Ishikawa (cell line): ENCODE data around the gene DAP.

Source experiments
- CEBPB ChIP-seq: IDR thresholded peaks from 2 replicates; pipeline ENCODE4 v1.6.1; 2012
- CREB1 ChIP-seq: IDR thresholded peaks from 2 replicates; pipeline ENCODE4 v1.6.1; 2012; ENCODE audit warnings: low read depth
- EGR1 ChIP-seq: IDR thresholded peaks from 2 replicates; pipeline ENCODE4 v1.6.1; 2012
- EP300 ChIP-seq: IDR thresholded peaks from 2 replicates; pipeline ENCODE4 v1.6.1; 2012; ENCODE audit warnings: borderline replicate concordance
- FOXM1 ChIP-seq: IDR thresholded peaks from 2 replicates; pipeline ENCODE4 v1.6.1; 2012; ENCODE audit warnings: low read depth, borderline replicate concordance
- MAX ChIP-seq: IDR thresholded peaks from 2 replicates; pipeline ENCODE4 v1.6.1; 2012
- NFIC ChIP-seq: IDR thresholded peaks from 2 replicates; pipeline ENCODE4 v1.6.1; 2012
- RAD21 ChIP-seq: IDR thresholded peaks from 2 replicates; pipeline ENCODE4 v1.6.1; 2012; ENCODE audit warnings: low read depth
- REST ChIP-seq: IDR thresholded peaks from 2 replicates; pipeline ENCODE4 v1.6.1; 2012; ENCODE audit warnings: low read depth, mild to moderate bottlenecking
- TAF1 ChIP-seq: IDR thresholded peaks from 2 replicates; pipeline ENCODE4 v1.6.1; 2012; ENCODE audit warnings: low read depth, mild to moderate bottlenecking
- TCF12 ChIP-seq: IDR thresholded peaks from 2 replicates; pipeline ENCODE4 v1.6.1; 2012; ENCODE audit warnings: low read depth
- TEAD4 ChIP-seq: IDR thresholded peaks from 2 replicates; pipeline ENCODE4 v1.6.1; 2012
- USF1 ChIP-seq: IDR thresholded peaks from 2 replicates; pipeline ENCODE4 v1.6.1; 2012
- YY1 ChIP-seq: IDR thresholded peaks from 2 replicates; pipeline ENCODE4 v1.6.1; 2012; ENCODE audit warnings: low read depth
- ZBTB7A ChIP-seq: IDR thresholded peaks from 2 replicates; pipeline ENCODE4 v1.6.1; 2012; ENCODE audit warnings: low read depth

The DAP gene

GRCh38 chr5:10800852-10801251 lies 39.8 kb upstream of the DAP start:
- TF ChIP-seq NFIC (no peak), EP300 (no peak), USF1 (no peak), TAF1 (no peak), TEAD4 (no peak), RAD21 (no peak), ZBTB7A (no peak), TCF12 (no peak), CEBPB (no peak), FOXM1 (no peak)

- TF ChIP-seq ZBTB7A (no peak), USF1 (no peak), EGR1 (no peak), TCF12 (no peak)
Observed at GRCh38 chr5:10797261-10797660, 36.2 kb upstream of the DAP start.

GRCh38 chr5:10793785-10794184 lies 32.8 kb upstream of the DAP start:
- TF ChIP-seq TCF12 (no peak), ZBTB7A (no peak)

- no peak for TF ChIP-seq TCF12
- TF ChIP-seq NFIC = no peak
- no peak for TF ChIP-seq TEAD4
- no peak for TF ChIP-seq MAX
- no peak for TF ChIP-seq CEBPB
- no peak for TF ChIP-seq CREB1
- no peak for TF ChIP-seq EGR1
- TF ChIP-seq USF1 = no peak
- no peak for TF ChIP-seq TAF1
- no peak for TF ChIP-seq YY1
- no peak for TF ChIP-seq FOXM1
- no peak for TF ChIP-seq REST
Observed at GRCh38 chr5:10792336-10792735, 31.3 kb upstream of the DAP start.

GRCh38 chr5:10789726-10790125 lies 28.7 kb upstream of the DAP start:
- TF ChIP-seq CEBPB (no peak), RAD21 (no peak), EP300 (no peak), CREB1 (no peak), TAF1 (no peak), YY1 (no peak), REST (no peak), FOXM1 (no peak), USF1 (no peak), TEAD4 (no peak), MAX (no peak), EGR1 (no peak), ZBTB7A (no peak), NFIC (no peak), TCF12 (no peak)

- TF ChIP-seq CREB1 (no peak), TEAD4 (no peak), MAX (no peak), RAD21 (no peak), REST (no peak)
Observed at GRCh38 chr5:10789021-10789420, 28.0 kb upstream of the DAP start.
